Parathyroid adenoma (tissue), 2 donors: ENCODE measurements around the gene PCDHGA8.
A peak's percentile ranks its signal among the peaks of the same experiment; 100 is the strongest.

Experiments used
- H2AFZ ChIP-seq: fragments of 300-600 bp; sonication (generic); one replicate; pipeline ENCODE4 v1.7.0; 2017; ENCODE audit warnings: antibody characterized with exemption, mild to moderate bottlenecking
- H3K27ac ChIP-seq: fragments of 300-600 bp; sonication (generic); one replicate; pipeline ENCODE4 v1.7.0; 2017
- H3K27me3 ChIP-seq: fragments of 300-600 bp; sonication (generic); one replicate; pipeline ENCODE4 v1.7.0; 2017; ENCODE audit warnings: low read length; ENCODE audit not compliant: control insufficient read depth, insufficient read depth
- H3K36me3 ChIP-seq: fragments of 300-600 bp; sonication (generic); one replicate; pipeline ENCODE4 v1.7.0; 2017; ENCODE audit warnings: low read length; ENCODE audit not compliant: control insufficient read depth, insufficient read depth
- H3K4me1 ChIP-seq: fragments of 300-600 bp; sonication (generic); one replicate; pipeline ENCODE4 v1.7.0; 2017; ENCODE audit warnings: control low read depth
- H3K4me2 ChIP-seq: fragments of 300-600 bp; sonication (generic); one replicate; pipeline ENCODE4 v1.7.0; 2017; ENCODE audit warnings: low read length
- H3K4me3 ChIP-seq: fragments of 300-600 bp; sonication (generic); one replicate; pipeline ENCODE4 v1.7.0; 2017; ENCODE audit warnings: low read depth, low read length
- H3K79me2 ChIP-seq: fragments of 300-600 bp; sonication (generic); one replicate; pipeline ENCODE4 v1.7.0; 2017; ENCODE audit warnings: control low read depth
- H3K9ac ChIP-seq: fragments of 300-600 bp; sonication (generic); one replicate; pipeline ENCODE4 v1.7.0; 2017; ENCODE audit warnings: mild to moderate bottlenecking
- H3K9me3 ChIP-seq: fragments of 300-600 bp; sonication (generic); one replicate; pipeline ENCODE4 v1.7.0; 2017; ENCODE audit warnings: low read length; ENCODE audit not compliant: control insufficient read depth
- CTCF ChIP-seq: fragments of 300-600 bp; sonication (generic); IDR thresholded peaks from one replicate; pipeline ENCODE4 v1.7.0; 2017; ENCODE audit warnings: antibody characterized with exemption, mild to moderate bottlenecking
- donor health status: primary hyperparathyroidism.

Gene PCDHGA8

GRCh38 chr5:141362719-141363118 is 29.7 kb upstream of the PCDHGA8 start:
- no peak for TF ChIP-seq CTCF
- no peaks in the 10 kb centered on the region for H3K4me1 ChIP-seq
- no peak overlapping the region for H3K4me3 ChIP-seq
- no peaks in the 10 kb centered on the region for H3K27me3 ChIP-seq
- H2AFZ ChIP-seq: no peak overlapping the region
- H3K4me2 ChIP-seq: no peak overlapping the region
- H3K79me2 ChIP-seq: no peaks in the 10 kb centered on the region
- no peak overlapping the region for H3K9ac ChIP-seq
- H3K36me3 ChIP-seq: peaks cover 2% of the 10 kb centered on the region
- H3K9me3 ChIP-seq: no peaks in the 10 kb centered on the region
- no peak overlapping the region for H3K27ac ChIP-seq

- Histone ChIP-seq H3K79me2 (no peaks in the 10 kb centered on the region), H3K4me2 (no peak within 1 kb of the TSS), H3K9me3 (no peaks in the 10 kb centered on the region), H3K27me3 (no peaks in the 10 kb centered on the region), H3K4me3 (no peak within 1 kb of the TSS), H3K4me1 (no peaks in the 10 kb centered on the region), H3K27ac (no peak within 1 kb of the TSS), H3K36me3 (peaks cover 2% of the 10 kb centered on the region), H3K9ac (no peak within 1 kb of the TSS), H2AFZ (peak within 1 kb of the TSS; percentile 7)
- peak; percentile 15 for TF ChIP-seq CTCF
Observed at GRCh38 chr5:141363952-141364660, 28.3 kb upstream of the PCDHGA8 start, which contains the start of gene PCDHGA5. TSS of gene PCDHGA5 (plus strand) at chr5:141364162. CDS start at chr5:141364331, 169 bp downstream.

GRCh38 chr5:141366016-141366896 is 26.2 kb upstream of the PCDHGA8 start:
- H3K79me2 ChIP-seq: no peaks in the 10 kb centered on the region
- H3K4me1 ChIP-seq: no peaks in the 10 kb centered on the region
- no peak overlapping the region for H3K27ac ChIP-seq
- H3K4me3 ChIP-seq: no peak overlapping the region
- TF ChIP-seq CTCF: no peak
- H3K36me3 ChIP-seq: peaks cover 2% of the 10 kb centered on the region
- H3K9me3 ChIP-seq: peaks cover 5% of the 10 kb centered on the region
- H2AFZ ChIP-seq: no peak overlapping the region
- H3K27me3 ChIP-seq: no peaks in the 10 kb centered on the region
- H3K4me2 ChIP-seq: no peak overlapping the region
- H3K9ac ChIP-seq: no peak overlapping the region

GRCh38 chr5:141369994-141370848 is 22.2 kb upstream of the PCDHGA8 start, which contains the start of gene PCDHGB3:
TSS of gene PCDHGB3 (plus strand) at chr5:141370242. CDS start at chr5:141370395, 153 bp downstream.
- Histone ChIP-seq H3K4me3 (no peak within 1 kb of the TSS), H3K9ac (no peak within 1 kb of the TSS), H3K4me1 (no peaks in the 10 kb centered on the region)

More at GRCh38 chr5:141369994-141370848, 22.2 kb upstream of the PCDHGA8 start, which contains the start of gene PCDHGB3:
- Histone ChIP-seq H3K4me2 (no peak within 1 kb of the TSS), H3K27ac (peak within 1 kb of the TSS; percentile 30), H3K9me3 (peaks cover 13% of the 10 kb centered on the region), H3K27me3 (no peaks in the 10 kb centered on the region), H3K36me3 (no peaks in the 10 kb centered on the region), H3K79me2 (no peaks in the 10 kb centered on the region), H2AFZ (peak within 1 kb of the TSS; percentile 48)
- peak; percentile 46 for TF ChIP-seq CTCF
